Stimulated activated CD8-positive, alpha-beta memory T cell treated with anti-CD3 and anti-CD28 coated beads, Interleukin-12 subunit alpha, Interleukin-12 subunit beta, amount 100 ng/mL, for 24 hours (primary cell): Measurements from ENCODE around the gene RBM4B.

Experiments used
- DNase-seq: peaks from one replicate; pipeline ENCODE4 v3.0.0-alpha.2; 2020; ENCODE audit errors: extremely low read depth

Gene RBM4B

GRCh38 chr11:66706989-66707388 is 29.3 kb upstream of the RBM4B start:
- no peak for DNase-seq

- DNase-seq = no peak
These were observed 28.1 kb upstream of the RBM4B start for GRCh38 chr11:66705587-66706335.

- no peak for DNase-seq
These were observed 27.1 kb upstream of the RBM4B start for GRCh38 chr11:66704659-66705360.

- no peak for DNase-seq
These were observed 23.9 kb upstream of the RBM4B start for GRCh38 chr11:66701432-66702240.

- no peak for DNase-seq
These were observed 23.1 kb upstream of the RBM4B start for GRCh38 chr11:66700742-66701141.

- no peak for DNase-seq
These were observed 22.6 kb upstream of the RBM4B start for GRCh38 chr11:66700337-66700736.

- DNase-seq = no peak
These were observed 20.8 kb upstream of the RBM4B start for GRCh38 chr11:66698491-66698890.

- DNase-seq = no peak
These were observed 20.3 kb upstream of the RBM4B start for GRCh38 chr11:66697988-66698387.

- DNase-seq = no peak
These were observed 18.5 kb upstream of the RBM4B start for GRCh38 chr11:66696146-66696545.

GRCh38 chr11:66694732-66695207 is 17.1 kb upstream of the RBM4B start:
- peak; percentile 45 for DNase-seq

- no peak for DNase-seq
These were observed 16.3 kb upstream of the RBM4B start for GRCh38 chr11:66694056-66694410.

GRCh38 chr11:66693356-66694055 is 15.8 kb upstream of the RBM4B start:
- no peak for DNase-seq

GRCh38 chr11:66692871-66693331 is 15.2 kb upstream of the RBM4B start:
- DNase-seq = no peak

GRCh38 chr11:66692446-66692845 is 14.8 kb upstream of the RBM4B start:
- no peak for DNase-seq

- no peak for DNase-seq
These were observed 13.8 kb upstream of the RBM4B start for GRCh38 chr11:66691311-66691980.

- DNase-seq = no peak
These were observed 12.2 kb upstream of the RBM4B start for GRCh38 chr11:66689661-66690590.

- DNase-seq = no peak
These were observed 11.2 kb upstream of the RBM4B start for GRCh38 chr11:66688561-66689534.

- DNase-seq = no peak
These were observed 10.2 kb upstream of the RBM4B start for GRCh38 chr11:66687831-66688281.
